Naive B cell (primary cell): ENCODE data around the gene CNDP2. TPM values are rescaled to one million over a fixed set of nuclear protein-coding genes. Genes with fewer than 3 reads are reported as not detected.

Experiments
- ATAC-seq, 2 donors: fragments of 150-1000 bp; cut with Tn5 transposase; 2 replicates each; pipeline ENCODE4 v1.10.0; 2021; ENCODE audit warnings: low read depth in 2 of 2, mild to moderate bottlenecking in 2 of 2, moderate library complexity in 2 of 2
- DNase-seq: peaks from one replicate; pipeline ENCODE4 v3.0.0; 2022
- H3K27ac Mint-ChIP-seq, 6 donors: one replicate each; pipeline ENCODE4 v1.8.0; 2020 to 2022; ENCODE audit warnings: mild to moderate bottlenecking in 6 of 6, mixed read lengths in 6 of 6, moderate library complexity in 5 of 6, inconsistent platforms in 2 of 6
- H3K27me3 Mint-ChIP-seq, 3 donors: one replicate each; pipeline ENCODE4 v1.8.0; 2021 to 2022; ENCODE audit warnings: mixed read lengths in 3 of 3, mild to moderate bottlenecking in 1 of 3
- H3K36me3 Mint-ChIP-seq, 2 donors: one replicate each; pipeline ENCODE4 v1.8.0; 2020 to 2022; ENCODE audit warnings: mixed read lengths in 2 of 2, inconsistent platforms in 1 of 2, mild to moderate bottlenecking in 1 of 2
- H3K4me1 Mint-ChIP-seq, 3 donors: one replicate each; pipeline ENCODE4 v1.8.0; 2020 to 2022; ENCODE audit warnings: mixed read lengths in 3 of 3, inconsistent platforms in 1 of 3, mild to moderate bottlenecking in 1 of 3, moderate library complexity in 1 of 3
- H3K4me3 Mint-ChIP-seq, 8 donors: one replicate each; pipeline ENCODE4 v1.8.0; 2020 to 2022; ENCODE audit warnings: mild to moderate bottlenecking in 8 of 8, mixed read lengths in 8 of 8, moderate library complexity in 8 of 8, inconsistent platforms in 2 of 8
- H3K9me3 Mint-ChIP-seq, 7 donors: one replicate each; pipeline ENCODE4 v1.8.0; 2020 to 2022; ENCODE audit warnings: mixed read lengths in 7 of 7, mild to moderate bottlenecking in 5 of 7, inconsistent platforms in 2 of 7, moderate library complexity in 1 of 7
- polyA plus RNA-seq, 6 donors: library from polyadenylated mRNA; unstranded; fragments of 300-500 nt; fragmentation: Illumina TruSeq; gene quantifications; one replicate each; pipeline ENCODE4 v1.2.3, GENCODE V29; 2021; ENCODE audit warnings: low read depth in 6 of 6

The CNDP2 gene
- polyA plus RNA-seq, 6 donors from 2014 or later = 114 to 283 (median 207) TPM

GRCh38 chr18:74508821-74509225 lies 12.7 kb downstream of the CNDP2 start:
- no peak overlapping the region for H3K4me3 Mint-ChIP-seq

GRCh38 chr18:74509856-74510769 lies 13.9 kb downstream of the CNDP2 start:
- Mint-ChIP-seq H3K27me3 (no peaks in the 10 kb centered on the region), H3K36me3 (peaks cover 0 to 33% of the 10 kb centered on the region in 2 donors), H3K4me1 (peaks cover 12 to 19% (median 18%) of the 10 kb centered on the region in 3 donors), H3K9me3 (no peaks in the 10 kb centered on the region), H3K27ac (peak overlapping the region in 3 of 6 donors; percentile 21 to 70 (median 51)), H3K4me3 (no peak overlapping the region)
- DNase-seq (no peak), ATAC-seq (no peak)

More at GRCh38 chr18:74508821-74509225, 12.7 kb downstream of the CNDP2 start:
- H3K36me3 Mint-ChIP-seq = peaks cover 0 to 33% of the 10 kb centered on the region in 2 donors
- peaks cover 7 to 22% (median 20%) of the 10 kb centered on the region in 3 donors for H3K4me1 Mint-ChIP-seq
- H3K27me3 Mint-ChIP-seq = no peaks in the 10 kb centered on the region
- no peak for DNase-seq
- H3K27ac Mint-ChIP-seq = peak overlapping the region in 2 of 6 donors; percentile 29 to 39
- ATAC-seq = no peak
- H3K9me3 Mint-ChIP-seq = no peaks in the 10 kb centered on the region

GRCh38 chr18:74510770-74511095 lies 14.6 kb downstream of the CNDP2 start:
- H3K36me3 Mint-ChIP-seq = peaks cover 0 to 33% of the 10 kb centered on the region in 2 donors
- DNase-seq = no peak
- no peak for ATAC-seq
- no peak overlapping the region for H3K27ac Mint-ChIP-seq
- H3K27me3 Mint-ChIP-seq = no peaks in the 10 kb centered on the region
- H3K4me3 Mint-ChIP-seq = no peak overlapping the region
- H3K4me1 Mint-ChIP-seq = peaks cover 13 to 19% (median 18%) of the 10 kb centered on the region in 3 donors
- no peaks in the 10 kb centered on the region for H3K9me3 Mint-ChIP-seq

GRCh38 chr18:74511823-74512222 lies 15.7 kb downstream of the CNDP2 start:
- no peak for DNase-seq
- Mint-ChIP-seq H3K27ac (no peak overlapping the region), H3K4me1 (peaks cover 8 to 14% (median 13%) of the 10 kb centered on the region in 3 donors), H3K9me3 (no peaks in the 10 kb centered on the region), H3K36me3 (peaks cover 0 to 28% of the 10 kb centered on the region in 2 donors), H3K4me3 (no peak overlapping the region), H3K27me3 (no peaks in the 10 kb centered on the region)
- ATAC-seq = no peak

GRCh38 chr18:74512321-74513053 lies 16.3 kb downstream of the CNDP2 start:
- ATAC-seq = no peak
- H3K36me3 Mint-ChIP-seq = peaks cover 2 to 24% of the 10 kb centered on the region in 2 donors
- H3K27me3 Mint-ChIP-seq = no peaks in the 10 kb centered on the region
- DNase-seq = no peak
- H3K4me1 Mint-ChIP-seq = peaks cover 6 to 7% (median 7%) of the 10 kb centered on the region in 3 donors
- H3K4me3 Mint-ChIP-seq = no peak overlapping the region
- no peaks in the 10 kb centered on the region for H3K9me3 Mint-ChIP-seq
- H3K27ac Mint-ChIP-seq = peak overlapping the region in 2 of 6 donors; percentile 60 to 76

- no peak overlapping the region for H3K27ac Mint-ChIP-seq
- no peak for ATAC-seq
- no peaks in the 10 kb centered on the region for H3K27me3 Mint-ChIP-seq
- no peak for DNase-seq
- H3K4me1 Mint-ChIP-seq = peaks cover 5 to 6% (median 5%) of the 10 kb centered on the region in 3 donors
- peaks cover 6 to 24% of the 10 kb centered on the region in 2 donors for H3K36me3 Mint-ChIP-seq
- no peaks in the 10 kb centered on the region for H3K9me3 Mint-ChIP-seq
- H3K4me3 Mint-ChIP-seq = no peak overlapping the region
These were observed 17.2 kb downstream of the CNDP2 start for GRCh38 chr18:74513149-74513882.

GRCh38 chr18:74513883-74514205 lies 17.7 kb downstream of the CNDP2 start:
- H3K9me3 Mint-ChIP-seq = no peaks in the 10 kb centered on the region
- H3K27ac Mint-ChIP-seq = no peak overlapping the region
- DNase-seq (no peak), ATAC-seq (no peak)
- peaks cover 12 to 19% of the 10 kb centered on the region in 2 donors for H3K36me3 Mint-ChIP-seq
- H3K4me3 Mint-ChIP-seq = no peak overlapping the region
- peaks cover 5 to 6% (median 5%) of the 10 kb centered on the region in 3 donors for H3K4me1 Mint-ChIP-seq
- no peaks in the 10 kb centered on the region for H3K27me3 Mint-ChIP-seq

GRCh38 chr18:74514860-74515495 lies 18.8 kb downstream of the CNDP2 start:
- Mint-ChIP-seq H3K36me3 (peaks cover 13 to 30% of the 10 kb centered on the region in 2 donors), H3K4me1 (peaks cover 5 to 6% (median 5%) of the 10 kb centered on the region in 3 donors), H3K9me3 (no peaks in the 10 kb centered on the region), H3K27me3 (no peaks in the 10 kb centered on the region), H3K4me3 (no peak overlapping the region), H3K27ac (peak overlapping the region in 3 of 6 donors; percentile 11 to 91 (median 51))
- no peak for DNase-seq
- ATAC-seq = no peak

GRCh38 chr18:74515620-74516231 lies 19.6 kb downstream of the CNDP2 start:
- peaks cover 5 to 6% (median 5%) of the 10 kb centered on the region in 3 donors for H3K4me1 Mint-ChIP-seq
- H3K9me3 Mint-ChIP-seq = no peaks in the 10 kb centered on the region
- ATAC-seq = no peak
- peaks cover 14 to 38% of the 10 kb centered on the region in 2 donors for H3K36me3 Mint-ChIP-seq
- H3K4me3 Mint-ChIP-seq = no peak overlapping the region
- DNase-seq = no peak
- no peaks in the 10 kb centered on the region for H3K27me3 Mint-ChIP-seq
- H3K27ac Mint-ChIP-seq = peak overlapping the region in 1 of 6 donors; percentile 79

GRCh38 chr18:74516271-74517235 lies 20.4 kb downstream of the CNDP2 start:
- Mint-ChIP-seq H3K27me3 (no peaks in the 10 kb centered on the region), H3K4me1 (peaks cover 5 to 12% (median 6%) of the 10 kb centered on the region in 3 donors), H3K9me3 (no peaks in the 10 kb centered on the region), H3K27ac (no peak overlapping the region), H3K36me3 (peaks cover 22 to 46% of the 10 kb centered on the region in 2 donors), H3K4me3 (no peak overlapping the region)
- ATAC-seq = no peak
- no peak for DNase-seq

- Mint-ChIP-seq H3K27me3 (no peaks in the 10 kb centered on the region), H3K4me1 (peaks cover 5 to 12% (median 6%) of the 10 kb centered on the region in 3 donors), H3K27ac (peak overlapping the region in 1 of 6 donors; percentile 33), H3K4me3 (no peak overlapping the region), H3K36me3 (peaks cover 29 to 50% of the 10 kb centered on the region in 2 donors), H3K9me3 (no peaks in the 10 kb centered on the region)
- ATAC-seq (no peak), DNase-seq (no peak)
These were observed 21.1 kb downstream of the CNDP2 start for GRCh38 chr18:74517236-74517630.
